OCI-LY7 (cell line): ENCODE results near the gene PPIP5K2. TPM values are rescaled to one million over a fixed set of nuclear protein-coding genes. Genes with fewer than 3 reads are reported as not detected.

ENCODE experiments used
- BruUV-seq: library from RNA; stranded (reverse); fragments of 400-500 nt; replicated peaks from 2 replicates; lab custom pipeline; 2021; lab: Mats Ljungman, UMichigan
- CTCF ChIA-PET: fragments of 300-600 bp; sonication (Branson Sonifier 250); formaldehyde crosslinking; loops from one replicate; lab custom pipeline; 2022; ENCODE audit warnings: antibody characterized with exemption; ENCODE audit not compliant: unreplicated experiment; lab: Charles Lee
- POLR2A ChIA-PET: fragments of 300-600 bp; sonication (Branson Sonifier 250); formaldehyde crosslinking; loops from one replicate; lab custom pipeline; 2022; ENCODE audit warnings: antibody characterized with exemption; lab: Charles Lee
- DNase-seq: peaks from one replicate; pipeline ENCODE4 v3.0.0-alpha.2; 2015; ENCODE audit warnings: low spot score
- H2AFZ ChIP-seq: fragments of 200-600 bp; sonication (generic), shearing (Covaris generic); 2 replicates; pipeline ENCODE4 v1.6.1; 2014; ENCODE audit warnings: mild to moderate bottlenecking, antibody characterized with exemption, low read length, moderate library complexity
- H3K27ac ChIP-seq: fragments of 200-600 bp; sonication (generic); 2 replicates; pipeline ENCODE4 v1.5.1; 2014; ENCODE audit warnings: mixed run types, low read depth, mild to moderate bottlenecking, moderate library complexity, low read length, inconsistent platforms; ENCODE audit not compliant: poor library complexity, severe bottlenecking
- H3K36me3 ChIP-seq: fragments of 200-600 bp; sonication (generic); 2 replicates; pipeline ENCODE4 v1.6.1; 2014; ENCODE audit warnings: mild to moderate bottlenecking, antibody characterized with exemption, low read length, moderate library complexity, mixed read lengths; ENCODE audit not compliant: insufficient read depth
- H3K4me1 ChIP-seq: fragments of 200-600 bp; sonication (generic); 2 replicates; pipeline ENCODE4 v1.5.1; 2014; ENCODE audit warnings: mild to moderate bottlenecking, low read length; ENCODE audit not compliant: insufficient read depth, poor library complexity, severe bottlenecking
- H3K4me2 ChIP-seq: fragments of 200-600 bp; sonication (generic); 2 replicates; pipeline ENCODE4 v1.6.1; 2014; ENCODE audit warnings: mild to moderate bottlenecking, low read length
- H3K4me3 ChIP-seq: fragments of 200-600 bp; sonication (generic); 2 replicates; pipeline ENCODE4 v1.5.1; 2014; ENCODE audit warnings: mild to moderate bottlenecking, low read depth, low read length; ENCODE audit not compliant: poor library complexity, severe bottlenecking
- H3K79me2 ChIP-seq: fragments of 200-600 bp; sonication (generic); 2 replicates; pipeline ENCODE4 v1.6.1; 2016; ENCODE audit warnings: low read depth, mild to moderate bottlenecking, low read length, moderate library complexity, mixed read lengths; ENCODE audit not compliant: insufficient read depth
- H3K9me2 ChIP-seq: fragments of 200-600 bp; sonication (generic); 2 replicates; pipeline ENCODE4 v1.6.1; 2016; ENCODE audit warnings: mild to moderate bottlenecking, low read length, mixed read lengths; ENCODE audit not compliant: insufficient read depth
- H3K9me3 ChIP-seq: fragments of 200-600 bp; sonication (generic); 2 replicates; pipeline ENCODE4 v1.6.1; 2014; ENCODE audit warnings: mild to moderate bottlenecking, mixed run types, low read length, mixed read lengths
- H4K20me1 ChIP-seq: fragments of 200-600 bp; sonication (generic); 2 replicates; pipeline ENCODE4 v1.6.1; 2014; ENCODE audit warnings: mild to moderate bottlenecking, antibody characterized with exemption, low read length, moderate library complexity, mixed read lengths; ENCODE audit not compliant: insufficient read depth
- CTCF ChIP-seq: fragments of 200-600 bp; sonication (generic); conservative IDR thresholded peaks from 2 replicates; pipeline ENCODE4 v1.5.1; 2014; ENCODE audit warnings: mild to moderate bottlenecking, antibody characterized with exemption, low read length, moderate library complexity, mixed read lengths
- EZH2phosphoT487 ChIP-seq: fragments of 200-600 bp; sonication (generic); IDR thresholded peaks from 2 replicates; pipeline ENCODE4 v1.6.1; 2018; ENCODE audit warnings: low read depth, borderline replicate concordance, mild to moderate bottlenecking, mixed run types, antibody characterized with exemption, low read length, moderate library complexity, mixed read lengths
- intact Hi-C: fragments of 100-400 bp; cut with micrococcal nuclease; formaldehyde crosslinking; loops from one replicate; pipeline ENCODE4 v1.10.0; 2022; ENCODE audit not compliant: unreplicated experiment
- total RNA-seq, 2 experiments: library from RNA; depleted of rRNA in 1 of 2; stranded (reverse); fragments of >200 nt in 1 of 2; shearing (Covaris generic) in 1 of 2; gene quantifications; 2 replicates each; pipeline ENCODE4 v1.2.3, GENCODE V29; 2014 to 2022

PPIP5K2 gene
- total RNA-seq, 2 experiments from 2014 or later: 45.5 to 80.0 TPM

GRCh38 chr5:103102234-103102633 is 17.9 kb upstream of the PPIP5K2 start:
- DNase-seq: no peak
- no peaks in the 10 kb centered on the region for H3K9me3 ChIP-seq
- H2AFZ ChIP-seq: no peak overlapping the region
- POLR2A ChIA-PET: interaction anchor here (0.7 kb wide), 1 partner anchor 1183 kb away, joined by 3 read pairs; no protein-coding TSS in a partner anchor
- no peak overlapping the region for H3K27ac ChIP-seq
- BruUV-seq: no TSS peak
- 0 out of 2 replicates have a peak, but pooled peaks cover 3% of the 10 kb centered on the region for H3K9me2 ChIP-seq
- no peak overlapping the region for H3K4me2 ChIP-seq
- H3K36me3 ChIP-seq: peaks cover 19% of the 10 kb centered on the region
- H3K4me1 ChIP-seq: no peaks in the 10 kb centered on the region
- intact Hi-C loops: no loop called here
- H3K79me2 ChIP-seq: no peaks in the 10 kb centered on the region
- H3K4me3 ChIP-seq: no peak overlapping the region
- CTCF ChIA-PET: no interaction called here
- no peak for TF ChIP-seq EZH2phosphoT487
- TF ChIP-seq CTCF: no peak
- no peaks in the 10 kb centered on the region for H4K20me1 ChIP-seq

- H3K4me1 ChIP-seq: peaks cover 9% of the 10 kb centered on the region
- no peak for DNase-seq
- TF ChIP-seq EZH2phosphoT487: no peak
- TF ChIP-seq CTCF: no peak
- no peaks in the 10 kb centered on the region for H3K79me2 ChIP-seq
- H2AFZ ChIP-seq: no peak overlapping the region
- H4K20me1 ChIP-seq: no peaks in the 10 kb centered on the region
- ChIA-PET POLR2A (no interaction called here), CTCF (no interaction called here)
- H3K4me3 ChIP-seq: no peak overlapping the region
- H3K36me3 ChIP-seq: peaks cover 23% of the 10 kb centered on the region
- peaks cover 9% of the 10 kb centered on the region; the same call in 1 of the 2 replicates for H3K9me3 ChIP-seq
- intact Hi-C loops: no loop called here
- H3K9me2 ChIP-seq: 0 out of 2 replicates have a peak, but pooled peaks cover 3% of the 10 kb centered on the region
- BruUV-seq: no TSS peak
- no peak overlapping the region for H3K4me2 ChIP-seq
- H3K27ac ChIP-seq: no peak overlapping the region
Measured at GRCh38 chr5:103108086-103108485, 12.0 kb upstream of the PPIP5K2 start.

- BruUV-seq: no TSS peak
- H3K4me1 ChIP-seq: peaks cover 9% of the 10 kb centered on the region
- POLR2A ChIA-PET: interaction anchor here (0.6 to 1.0 kb wide), 4 partner anchors 9 to 84 kb away, joined by 3 to 5 read pairs (median 4); partner anchors contain the start of genes GIN1 and PPIP5K2
- no peak for DNase-seq
- H3K9me3 ChIP-seq: peaks cover 9% of the 10 kb centered on the region; the same call in 1 of the 2 replicates
- CTCF ChIA-PET: no interaction called here
- H3K4me2 ChIP-seq: no peak overlapping the region
- H4K20me1 ChIP-seq: no peaks in the 10 kb centered on the region
- H3K9me2 ChIP-seq: 0 out of 2 replicates have a peak, but pooled peaks cover 3% of the 10 kb centered on the region
- no peak overlapping the region for H3K27ac ChIP-seq
- H3K4me3 ChIP-seq: no peak overlapping the region
- peaks cover 17% of the 10 kb centered on the region for H3K36me3 ChIP-seq
- no peak overlapping the region for H2AFZ ChIP-seq
- TF ChIP-seq EZH2phosphoT487: no peak
- no peak for TF ChIP-seq CTCF
- intact Hi-C loops: no loop called here
- no peaks in the 10 kb centered on the region for H3K79me2 ChIP-seq
Measured at GRCh38 chr5:103109277-103109676, 10.8 kb upstream of the PPIP5K2 start.
